Sigmoid colon (tissue), 4 donors: ENCODE results near the gene ACAN.

Experiments used
- CTCF ChIP-seq, 4 experiments: fragments of 450-650 bp in 3 of 4; fragments of 200-600 bp in 1 of 4; IDR thresholded peaks; one replicate each; pipeline ENCODE4 v1.5.1; 2016 to 2019; ENCODE audit warnings: antibody characterized with exemption in 4 of 4, mild to moderate bottlenecking in 3 of 4, moderate library complexity in 2 of 4
- EP300 ChIP-seq, 4 donors: sonication (generic); formaldehyde crosslinking; IDR thresholded peaks; one replicate each; pipeline ENCODE4 v1.6.1; 2017; ENCODE audit warnings: antibody characterized with exemption in 4 of 4
- POLR2A ChIP-seq, 2 donors: fragments of 450-650 bp; IDR thresholded peaks; one replicate each; pipeline ENCODE4 v1.6.1; 2016; ENCODE audit warnings: antibody characterized with exemption in 2 of 2, mild to moderate bottlenecking in 2 of 2, moderate library complexity in 2 of 2

- TF ChIP-seq POLR2A (IDR thresholded peaks at IDR 0.05), result no peak
- TF ChIP-seq EP300 (IDR thresholded peaks at IDR 0.05), result no peak
- TF ChIP-seq CTCF (IDR thresholded peaks at IDR 0.05), result no peak
Measured at GRCh38 chr15:88833731-88834100, 30.5 kb downstream of the ACAN start.
